ENCODE results near the gene CKAP2.

- TF ChIP-seq CTCF (conservative IDR thresholded peaks at IDR 0.05; ENCODE audit: low read length) (no peak), EZH2phosphoT487 (IDR thresholded peaks at IDR 0.05; ENCODE audit: borderline replicate concordance) (no peak)
Observed at GRCh38 chr13:52406629-52407028, 48.6 kb upstream of the CKAP2 start.
